ENCODE data around the gene CAMK1G.

The CAMK1G gene

GRCh38 chr1:209625791-209626285 lies 42.3 kb downstream of the CAMK1G start:
- DNase-seq (ENCODE audit: low read depth, low spot score) = no peak
- TF ChIP-seq, protein P1, sequence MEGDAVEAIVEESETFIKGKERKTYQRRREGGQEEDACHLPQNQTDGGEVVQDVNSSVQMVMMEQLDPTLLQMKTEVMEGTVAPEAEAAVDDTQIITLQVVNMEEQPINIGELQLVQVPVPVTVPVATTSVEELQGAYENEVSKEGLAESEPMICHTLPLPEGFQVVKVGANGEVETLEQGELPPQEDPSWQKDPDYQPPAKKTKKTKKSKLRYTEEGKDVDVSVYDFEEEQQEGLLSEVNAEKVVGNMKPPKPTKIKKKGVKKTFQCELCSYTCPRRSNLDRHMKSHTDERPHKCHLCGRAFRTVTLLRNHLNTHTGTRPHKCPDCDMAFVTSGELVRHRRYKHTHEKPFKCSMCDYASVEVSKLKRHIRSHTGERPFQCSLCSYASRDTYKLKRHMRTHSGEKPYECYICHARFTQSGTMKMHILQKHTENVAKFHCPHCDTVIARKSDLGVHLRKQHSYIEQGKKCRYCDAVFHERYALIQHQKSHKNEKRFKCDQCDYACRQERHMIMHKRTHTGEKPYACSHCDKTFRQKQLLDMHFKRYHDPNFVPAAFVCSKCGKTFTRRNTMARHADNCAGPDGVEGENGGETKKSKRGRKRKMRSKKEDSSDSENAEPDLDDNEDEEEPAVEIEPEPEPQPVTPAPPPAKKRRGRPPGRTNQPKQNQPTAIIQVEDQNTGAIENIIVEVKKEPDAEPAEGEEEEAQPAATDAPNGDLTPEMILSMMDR (IDR thresholded peaks at IDR 0.05; ENCODE audit: insufficient read depth, low read length, missing control alignments) = no peak
- POLR2A ChIA-PET = interaction anchor here (0.7 kb wide), 1 partner anchor 159 kb away, joined by 3 read pairs; no protein-coding TSS in a partner anchor
- no peak overlapping the region for H3K4me3 ChIP-seq (ENCODE audit: low read depth, low read length)
- CTCF ChIA-PET = interaction anchor here (0.9 to 11.3 kb wide), 13 partner anchors 10 to 120 kb away, joined by 3 to 300 read pairs (median 11); partner anchors contain the start of gene CAMK1G

DNA sequence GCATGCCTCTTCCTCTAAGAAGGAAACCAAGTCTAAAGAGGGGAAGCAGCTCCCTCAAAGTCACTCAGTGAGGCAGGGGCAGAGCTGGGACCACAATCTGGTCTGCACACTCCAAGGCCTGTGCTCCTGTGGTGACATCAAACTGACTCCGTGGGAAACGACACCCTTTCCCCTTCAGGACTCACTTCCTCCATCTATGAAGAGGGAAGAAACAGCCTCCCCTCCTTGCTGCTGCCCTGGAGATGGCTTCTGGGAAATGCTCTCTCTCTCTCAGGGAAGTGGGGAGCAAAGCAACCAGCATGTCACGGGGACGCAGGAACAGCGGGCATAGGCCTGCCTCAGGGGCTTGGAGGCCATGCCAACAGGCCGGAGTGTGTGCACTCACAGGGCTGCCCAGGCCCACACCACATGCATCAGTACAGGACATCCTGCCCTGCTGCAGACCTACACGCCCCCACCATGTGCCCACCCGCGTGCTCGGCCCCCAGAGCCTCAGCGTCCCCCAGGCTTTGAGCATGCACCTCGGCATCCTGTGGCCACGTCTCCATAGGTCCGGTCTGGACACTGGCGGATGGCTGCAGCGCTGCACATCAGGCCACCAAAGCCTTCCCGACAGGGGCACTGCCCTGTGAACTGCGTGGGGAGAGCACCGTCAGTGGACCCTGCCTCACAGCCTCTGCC lies 43.0 kb downstream of the CAMK1G start:
- DNase-seq (ENCODE audit: low read depth, low spot score) = no peak
- H3K4me3 ChIP-seq (ENCODE audit: low read depth, low read length) = no peak overlapping the region
- TF ChIP-seq, protein P1 (IDR thresholded peaks at IDR 0.05; ENCODE audit: insufficient read depth, low read length, missing control alignments) = no peak
- CTCF ChIA-PET = interaction anchor here (0.8 to 11.3 kb wide), 25 partner anchors 9 to 111 kb away, joined by 3 to 300 read pairs (median 7); partner anchors contain the start of gene CAMK1G
- POLR2A ChIA-PET = interaction anchor here (0.7 kb wide), 1 partner anchor 158 kb away, joined by 3 read pairs; no protein-coding TSS in a partner anchor

DNA sequence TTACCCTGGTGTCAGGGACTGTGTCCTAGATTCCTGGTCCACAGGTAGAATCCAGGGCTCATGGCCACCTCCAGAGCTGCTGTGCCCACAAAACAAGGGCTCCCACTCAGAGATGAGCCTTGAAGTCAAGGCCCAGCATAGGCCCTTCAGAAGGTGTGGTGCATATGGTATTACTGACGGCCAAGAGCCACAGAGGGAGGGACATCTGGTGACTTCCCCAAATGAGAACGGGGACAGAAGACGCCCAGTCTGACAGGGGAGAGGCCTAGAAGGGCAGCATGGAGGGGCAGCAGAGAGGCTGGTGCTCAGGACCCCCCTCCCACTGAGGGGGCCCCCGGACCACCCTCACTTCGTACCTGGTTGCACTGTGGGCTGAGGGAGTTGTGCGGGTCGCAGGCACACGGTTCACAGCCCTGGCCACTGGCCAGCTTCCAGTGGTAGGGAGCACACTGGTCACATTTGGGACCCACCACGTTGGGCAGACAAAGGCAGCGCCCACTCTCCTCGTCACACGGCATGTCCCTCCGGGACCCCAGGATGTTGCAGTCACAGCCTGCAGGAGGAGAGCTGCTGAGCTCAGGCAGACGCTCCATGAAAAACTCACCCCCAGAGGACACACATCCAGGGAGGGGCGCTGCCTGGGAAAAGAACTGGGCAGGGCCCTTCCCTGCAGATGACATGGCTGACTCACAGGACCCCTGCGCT lies 43.7 kb downstream of the CAMK1G start:
- TF ChIP-seq, protein P1 (IDR thresholded peaks at IDR 0.05; ENCODE audit: insufficient read depth, low read length, missing control alignments) = no peak
- no peak overlapping the region for H3K4me3 ChIP-seq (ENCODE audit: low read depth, low read length)
- no peak for DNase-seq (ENCODE audit: low read depth, low spot score)
- CTCF ChIA-PET = interaction anchor here (0.5 to 11.3 kb wide), 33 partner anchors 8 to 1620 kb away, joined by 3 to 300 read pairs (median 4); partner anchors contain the start of genes CAMK1G and HSD11B1
- POLR2A ChIA-PET = interaction anchor here (0.7 kb wide), 1 partner anchor 58 kb away, joined by 3 read pairs; no protein-coding TSS in a partner anchor

- ChIA-PET POLR2A (interaction anchor here (0.7 kb wide), 1 partner anchor 58 kb away, joined by 3 read pairs; no protein-coding TSS in a partner anchor), CTCF (interaction anchor here (0.5 to 11.3 kb wide), 34 partner anchors 8 to 1621 kb away, joined by 3 to 300 read pairs (median 4); partner anchors contain the start of genes CAMK1G and HSD11B1)
- no peak for DNase-seq (ENCODE audit: low read depth, low spot score)
- H3K4me3 ChIP-seq (ENCODE audit: low read depth, low read length) = no peak overlapping the region
- TF ChIP-seq, protein P1 (IDR thresholded peaks at IDR 0.05; ENCODE audit: insufficient read depth, low read length, missing control alignments) = peak; percentile 97
Measured at GRCh38 chr1:209627732-209628196, 44.2 kb downstream of the CAMK1G start.

DNA sequence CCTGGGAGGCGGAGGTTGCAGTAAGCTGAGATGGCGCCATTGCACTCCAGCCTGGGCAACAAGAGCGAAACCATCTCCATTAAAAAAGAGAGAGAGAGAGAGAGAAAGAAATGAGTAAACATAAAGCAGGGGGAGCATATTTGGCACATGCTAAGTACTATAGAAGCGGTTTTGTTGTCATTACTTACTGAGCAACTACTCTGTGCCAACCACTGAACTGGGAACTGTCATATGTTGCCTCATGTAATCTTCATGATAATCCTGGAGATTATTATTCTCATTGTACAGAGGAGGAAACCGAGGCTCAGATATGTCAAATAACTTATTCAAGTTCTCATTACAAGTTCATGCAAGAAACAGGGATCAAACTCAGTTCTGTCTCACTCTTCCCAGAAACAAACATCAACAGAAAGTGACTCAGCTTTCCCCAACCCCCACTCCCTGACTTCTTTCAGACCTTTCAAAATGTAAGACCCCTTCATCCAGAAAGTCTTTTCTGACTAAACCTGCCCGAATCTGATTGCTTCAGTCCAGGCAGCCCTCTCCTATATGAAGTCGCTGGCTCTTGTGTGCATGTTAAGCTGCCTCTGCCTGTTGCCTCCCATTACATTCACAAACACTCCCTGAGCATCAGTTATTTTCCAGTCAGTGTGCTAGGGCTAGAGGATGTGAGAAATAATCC lies 45.2 kb downstream of the CAMK1G start:
- H3K4me3 ChIP-seq (ENCODE audit: low read depth, low read length) = no peak overlapping the region
- CTCF ChIA-PET = interaction anchor here (0.8 to 11.3 kb wide), 12 partner anchors 10 to 64 kb away, joined by 3 to 300 read pairs (median 12); partner anchors contain the start of gene CAMK1G
- TF ChIP-seq, protein P1 (IDR thresholded peaks at IDR 0.05; ENCODE audit: insufficient read depth, low read length, missing control alignments) = no peak
- POLR2A ChIA-PET = no interaction called here
- no peak for DNase-seq (ENCODE audit: low read depth, low spot score)
